ENCODE measurements around the gene TMEM132E.

- TF ChIP-seq EZH2 (IDR thresholded peaks at IDR 0.05; ENCODE audit: borderline replicate concordance, low read length) (no peak), CTCF (IDR thresholded peaks at IDR 0.05; ENCODE audit: low read length) (no peak)
Observed at GRCh38 chr17:34598161-34598776, 18.9 kb downstream of the TMEM132E start.
